ENCODE data around the gene SGCA.

DNA sequence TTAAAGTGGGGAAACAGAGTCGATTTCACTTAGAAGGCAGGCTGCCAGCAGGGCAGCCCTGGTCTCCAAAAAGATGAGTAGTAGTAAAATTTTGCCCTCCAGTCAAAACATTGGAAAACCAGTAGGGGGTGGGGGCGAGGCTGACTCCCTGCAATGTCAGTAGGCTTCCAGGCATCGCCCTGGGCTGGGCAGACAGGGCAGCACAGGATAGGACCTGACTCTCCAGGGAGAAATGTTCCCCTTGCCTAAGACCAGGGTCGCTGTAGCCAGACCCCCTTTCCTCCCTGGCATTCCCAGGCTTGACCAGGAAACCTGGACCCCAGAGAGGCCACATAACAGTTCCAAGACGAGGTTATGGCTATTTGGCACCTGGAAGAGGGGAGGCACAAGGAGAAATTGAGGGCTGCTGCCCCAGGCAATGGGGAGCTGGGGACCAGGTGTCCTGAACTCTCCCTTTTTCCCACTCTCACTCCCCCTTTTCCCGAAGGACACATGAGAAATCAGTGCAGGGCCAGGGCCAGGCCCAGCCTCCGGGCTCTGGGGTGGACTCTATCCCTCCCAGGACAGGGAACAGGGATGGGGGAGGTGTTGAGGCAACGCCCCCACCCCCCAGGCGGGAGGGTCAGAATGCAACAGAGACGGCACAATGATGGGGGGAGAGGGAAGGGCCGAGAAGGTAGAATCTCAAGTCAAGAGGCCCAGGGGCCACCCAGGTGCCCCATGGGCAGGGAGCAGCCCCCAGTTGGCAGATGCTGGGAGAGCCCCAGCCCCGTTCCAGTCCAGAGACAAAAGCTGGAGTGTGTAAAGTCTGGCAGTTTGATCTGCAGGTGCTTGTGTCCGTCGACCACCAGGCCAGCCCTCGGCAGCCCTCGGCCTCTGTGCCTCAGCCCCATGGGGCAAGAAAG is 31.3 kb upstream of the SGCA start:
- TF ChIP-seq, protein P1, sequence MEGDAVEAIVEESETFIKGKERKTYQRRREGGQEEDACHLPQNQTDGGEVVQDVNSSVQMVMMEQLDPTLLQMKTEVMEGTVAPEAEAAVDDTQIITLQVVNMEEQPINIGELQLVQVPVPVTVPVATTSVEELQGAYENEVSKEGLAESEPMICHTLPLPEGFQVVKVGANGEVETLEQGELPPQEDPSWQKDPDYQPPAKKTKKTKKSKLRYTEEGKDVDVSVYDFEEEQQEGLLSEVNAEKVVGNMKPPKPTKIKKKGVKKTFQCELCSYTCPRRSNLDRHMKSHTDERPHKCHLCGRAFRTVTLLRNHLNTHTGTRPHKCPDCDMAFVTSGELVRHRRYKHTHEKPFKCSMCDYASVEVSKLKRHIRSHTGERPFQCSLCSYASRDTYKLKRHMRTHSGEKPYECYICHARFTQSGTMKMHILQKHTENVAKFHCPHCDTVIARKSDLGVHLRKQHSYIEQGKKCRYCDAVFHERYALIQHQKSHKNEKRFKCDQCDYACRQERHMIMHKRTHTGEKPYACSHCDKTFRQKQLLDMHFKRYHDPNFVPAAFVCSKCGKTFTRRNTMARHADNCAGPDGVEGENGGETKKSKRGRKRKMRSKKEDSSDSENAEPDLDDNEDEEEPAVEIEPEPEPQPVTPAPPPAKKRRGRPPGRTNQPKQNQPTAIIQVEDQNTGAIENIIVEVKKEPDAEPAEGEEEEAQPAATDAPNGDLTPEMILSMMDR (conservative IDR thresholded peaks at IDR 0.05) = no peak; the same call in 1 of the 2 replicates
- no peak for TF ChIP-seq EZH2 (IDR thresholded peaks at IDR 0.05; ENCODE audit: low read depth)

Measured in PC-9 (cell line).